HL-60 (cell line): ENCODE measurements around the gene MOB2.

Experiments used
- DNase-seq, 2 experiments: peaks; one replicate each; pipeline ENCODE4 v3.0.0-alpha.2; 2010 to 2020; ENCODE audit warnings: low read depth in 1 of 2, low spot score in 1 of 2
- H3K27ac ChIP-seq: fragments of 250-450 bp; sonication (Bioruptor Pico); replicated peaks from 2 replicates; pipeline ENCODE4 v1.5.1; 2020; ENCODE audit warnings: mild to moderate bottlenecking, moderate library complexity
- H3K27me3 ChIP-seq: fragments of 250-450 bp; sonication (Bioruptor Pico); 2 replicates; pipeline ENCODE4 v1.5.1; 2021; ENCODE audit warnings: mild to moderate bottlenecking, moderate library complexity; ENCODE audit not compliant: insufficient read depth, poor library complexity, severe bottlenecking
- H3K4me3 ChIP-seq: replicated peaks from 2 replicates; pipeline ENCODE4 v1.5.1; 2011; ENCODE audit warnings: mild to moderate bottlenecking, control low read depth, low read length; ENCODE audit not compliant: insufficient read depth
- GABPA ChIP-seq: IDR thresholded peaks from 2 replicates; pipeline ENCODE4 v1.6.1; 2012; ENCODE audit warnings: low read depth
- POLR2AphosphoS5 ChIP-seq: IDR thresholded peaks from 2 replicates; pipeline ENCODE4 v1.6.1; 2012; ENCODE audit warnings: low read depth
- SPI1 ChIP-seq: IDR thresholded peaks from 2 replicates; pipeline ENCODE4 v1.6.1; 2012; ENCODE audit warnings: low read depth, mild to moderate bottlenecking, borderline replicate concordance
- TF ChIP-seq, protein P1 (sequence below): IDR thresholded peaks from one replicate; pipeline ENCODE4 v1.5.1; 2011; ENCODE audit warnings: low read length, control low read depth, inconsistent platforms; ENCODE audit not compliant: insufficient read depth
- TF ChIP-seq, protein P2 (sequence below): IDR thresholded peaks from 2 replicates; pipeline ENCODE4 v1.6.1; 2012; ENCODE audit warnings: low read depth; ENCODE audit not compliant: insufficient replicate concordance

The MOB2 gene

GRCh38 chr11:1494650-1495049 is 8.1 kb upstream of the MOB2 start:
- no peaks in the 10 kb centered on the region for H3K27me3 ChIP-seq

GRCh38 chr11:1493650-1494244 is 7.2 kb upstream of the MOB2 start:
- DNase-seq = no peak
- TF ChIP-seq SPI1 = peak; percentile 75
- TF ChIP-seq, protein P1, sequence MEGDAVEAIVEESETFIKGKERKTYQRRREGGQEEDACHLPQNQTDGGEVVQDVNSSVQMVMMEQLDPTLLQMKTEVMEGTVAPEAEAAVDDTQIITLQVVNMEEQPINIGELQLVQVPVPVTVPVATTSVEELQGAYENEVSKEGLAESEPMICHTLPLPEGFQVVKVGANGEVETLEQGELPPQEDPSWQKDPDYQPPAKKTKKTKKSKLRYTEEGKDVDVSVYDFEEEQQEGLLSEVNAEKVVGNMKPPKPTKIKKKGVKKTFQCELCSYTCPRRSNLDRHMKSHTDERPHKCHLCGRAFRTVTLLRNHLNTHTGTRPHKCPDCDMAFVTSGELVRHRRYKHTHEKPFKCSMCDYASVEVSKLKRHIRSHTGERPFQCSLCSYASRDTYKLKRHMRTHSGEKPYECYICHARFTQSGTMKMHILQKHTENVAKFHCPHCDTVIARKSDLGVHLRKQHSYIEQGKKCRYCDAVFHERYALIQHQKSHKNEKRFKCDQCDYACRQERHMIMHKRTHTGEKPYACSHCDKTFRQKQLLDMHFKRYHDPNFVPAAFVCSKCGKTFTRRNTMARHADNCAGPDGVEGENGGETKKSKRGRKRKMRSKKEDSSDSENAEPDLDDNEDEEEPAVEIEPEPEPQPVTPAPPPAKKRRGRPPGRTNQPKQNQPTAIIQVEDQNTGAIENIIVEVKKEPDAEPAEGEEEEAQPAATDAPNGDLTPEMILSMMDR = no peak
- no peak overlapping the region for H3K4me3 ChIP-seq
- H3K27me3 ChIP-seq = no peaks in the 10 kb centered on the region
- no peak overlapping the region for H3K27ac ChIP-seq

More at GRCh38 chr11:1494650-1495049, 8.1 kb upstream of the MOB2 start:
- DNase-seq = no peak
- TF ChIP-seq, protein P1 = no peak
- no peak for TF ChIP-seq GABPA
- TF ChIP-seq POLR2AphosphoS5 = no peak
- no peak for TF ChIP-seq SPI1
- TF ChIP-seq, protein P2, sequence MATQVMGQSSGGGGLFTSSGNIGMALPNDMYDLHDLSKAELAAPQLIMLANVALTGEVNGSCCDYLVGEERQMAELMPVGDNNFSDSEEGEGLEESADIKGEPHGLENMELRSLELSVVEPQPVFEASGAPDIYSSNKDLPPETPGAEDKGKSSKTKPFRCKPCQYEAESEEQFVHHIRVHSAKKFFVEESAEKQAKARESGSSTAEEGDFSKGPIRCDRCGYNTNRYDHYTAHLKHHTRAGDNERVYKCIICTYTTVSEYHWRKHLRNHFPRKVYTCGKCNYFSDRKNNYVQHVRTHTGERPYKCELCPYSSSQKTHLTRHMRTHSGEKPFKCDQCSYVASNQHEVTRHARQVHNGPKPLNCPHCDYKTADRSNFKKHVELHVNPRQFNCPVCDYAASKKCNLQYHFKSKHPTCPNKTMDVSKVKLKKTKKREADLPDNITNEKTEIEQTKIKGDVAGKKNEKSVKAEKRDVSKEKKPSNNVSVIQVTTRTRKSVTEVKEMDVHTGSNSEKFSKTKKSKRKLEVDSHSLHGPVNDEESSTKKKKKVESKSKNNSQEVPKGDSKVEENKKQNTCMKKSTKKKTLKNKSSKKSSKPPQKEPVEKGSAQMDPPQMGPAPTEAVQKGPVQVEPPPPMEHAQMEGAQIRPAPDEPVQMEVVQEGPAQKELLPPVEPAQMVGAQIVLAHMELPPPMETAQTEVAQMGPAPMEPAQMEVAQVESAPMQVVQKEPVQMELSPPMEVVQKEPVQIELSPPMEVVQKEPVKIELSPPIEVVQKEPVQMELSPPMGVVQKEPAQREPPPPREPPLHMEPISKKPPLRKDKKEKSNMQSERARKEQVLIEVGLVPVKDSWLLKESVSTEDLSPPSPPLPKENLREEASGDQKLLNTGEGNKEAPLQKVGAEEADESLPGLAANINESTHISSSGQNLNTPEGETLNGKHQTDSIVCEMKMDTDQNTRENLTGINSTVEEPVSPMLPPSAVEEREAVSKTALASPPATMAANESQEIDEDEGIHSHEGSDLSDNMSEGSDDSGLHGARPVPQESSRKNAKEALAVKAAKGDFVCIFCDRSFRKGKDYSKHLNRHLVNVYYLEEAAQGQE = no peak
- no peak overlapping the region for H3K4me3 ChIP-seq
- no peak overlapping the region for H3K27ac ChIP-seq

GRCh38 chr11:1491379-1491778 is 4.8 kb upstream of the MOB2 start:
- DNase-seq = no peak
- Histone ChIP-seq H3K27ac (no peak overlapping the region), H3K27me3 (no peaks in the 10 kb centered on the region), H3K4me3 (no peak overlapping the region)
- TF ChIP-seq, protein P2 = no peak
- TF ChIP-seq POLR2AphosphoS5 (no peak), GABPA (no peak), SPI1 (no peak)
- TF ChIP-seq, protein P1 = no peak

GRCh38 chr11:1490651-1491050 is 4.1 kb upstream of the MOB2 start:
- TF ChIP-seq, protein P2 = no peak
- TF ChIP-seq GABPA (no peak), SPI1 (no peak), POLR2AphosphoS5 (no peak)
- TF ChIP-seq, protein P1 = no peak
- Histone ChIP-seq H3K27me3 (no peaks in the 10 kb centered on the region), H3K27ac (no peak overlapping the region), H3K4me3 (no peak overlapping the region)
- DNase-seq = no peak
